ENCODE measurements around the gene HOXD8.

Gene HOXD8

GRCh38 chr2:176093898-176094249, 35.6 kb upstream of the HOXD8 start:
- CTCF ChIA-PET: interaction anchor here (0.6 to 0.8 kb wide), 4 partner anchors 14 to 1257 kb away, joined by 3 to 4 read pairs (median 3); no protein-coding TSS in a partner anchor

GRCh38 chr2:176094349-176094748, 35.2 kb upstream of the HOXD8 start:
- POLR2A ChIA-PET: interaction anchor here (0.6 to 6.7 kb wide), 3 partner anchors 11 to 94 kb away, joined by 3 to 75 read pairs (median 3); partner anchors contain the start of gene HOXD11

More at GRCh38 chr2:176093898-176094249, 35.6 kb upstream of the HOXD8 start:
- Histone ChIP-seq H3K4me3 (ENCODE audit: low read depth, low read length) (peak overlapping the region; percentile 55; the same call in 1 of the 2 replicates), H3K27ac (ENCODE audit: extremely low read depth, low read depth, low read length) (peak overlapping the region; percentile 84; the same call in 1 of the 2 replicates), H3K9me3 (ENCODE audit: control insufficient read depth, insufficient read depth, low read depth, low read length) (no peaks in the 10 kb centered on the region), H3K36me3 (ENCODE audit: control insufficient read depth in 2 of 2, insufficient read depth in 1 of 2, low read length in 2 of 2) (peaks cover 0 to 16% of the 10 kb centered on the region in 2 experiments; a peak in 1 of 3 replicates), H3K4me1 (ENCODE audit: control insufficient read depth, insufficient read depth, low read length) (peaks cover 6% of the 10 kb centered on the region)
- TF ChIP-seq FEZF1 (tag by site-specific recombination; IDR thresholded peaks at IDR 0.05): peak; percentile 18; the same call in 1 of the 2 replicates
- TF ChIP-seq KLF10 (tag by site-specific recombination; IDR thresholded peaks at IDR 0.05): no peak
- POLR2A ChIA-PET: interaction anchor here (0.6 to 6.7 kb wide), 3 partner anchors 12 to 93 kb away, joined by 3 to 75 read pairs (median 3); partner anchors contain the start of gene HOXD11

GRCh38 chr2:176095421-176095820, 34.1 kb upstream of the HOXD8 start:
- ChIA-PET POLR2A (interaction anchor here (6.7 kb wide), 1 partner anchor 10 kb away, joined by 75 read pairs; the partner anchor contains the start of gene HOXD11), CTCF (interaction anchor here (0.6 to 4.3 kb wide), 9 partner anchors 9 to 1957 kb away, joined by 3 to 33 read pairs (median 4); no protein-coding TSS in a partner anchor)
- Histone ChIP-seq H3K9me3 (ENCODE audit: control insufficient read depth, insufficient read depth, low read depth, low read length) (no peaks in the 10 kb centered on the region), H3K4me3 (ENCODE audit: low read depth, low read length) (no peak overlapping the region), H3K27ac (ENCODE audit: extremely low read depth, low read depth, low read length) (no peak overlapping the region), H3K36me3 (ENCODE audit: control insufficient read depth in 2 of 2, insufficient read depth in 1 of 2, low read length in 2 of 2) (peaks cover 0 to 16% of the 10 kb centered on the region in 2 experiments; a peak in 1 of 3 replicates), H3K4me1 (ENCODE audit: control insufficient read depth, insufficient read depth, low read length) (peaks cover 6% of the 10 kb centered on the region)
- TF ChIP-seq ZNF140 (tag by site-specific recombination; IDR thresholded peaks at IDR 0.05) (no peak), ZNF664 (tag by site-specific recombination; IDR thresholded peaks at IDR 0.05) (no peak), ZNF292 (tag by site-specific recombination; IDR thresholded peaks at IDR 0.05; ENCODE audit: borderline replicate concordance, low read depth) (no peak), ZNF24 (tag by site-specific recombination; IDR thresholded peaks at IDR 0.05) (no peak), ZSCAN16 (tag by site-specific recombination; IDR thresholded peaks at IDR 0.05) (no peak), ZNF639 (tag by site-specific recombination; IDR thresholded peaks at IDR 0.05) (no peak), ZNF768 (tag by site-specific recombination; IDR thresholded peaks at IDR 0.05) (no peak), SCRT1 (tag by site-specific recombination; IDR thresholded peaks at IDR 0.05; ENCODE audit: borderline replicate concordance) (no peak)

More at GRCh38 chr2:176094349-176094748, 35.2 kb upstream of the HOXD8 start:
- Histone ChIP-seq H3K9me3 (ENCODE audit: control insufficient read depth, insufficient read depth, low read depth, low read length) (no peaks in the 10 kb centered on the region), H3K36me3 (ENCODE audit: control insufficient read depth in 2 of 2, insufficient read depth in 1 of 2, low read length in 2 of 2) (peaks cover 0 to 16% of the 10 kb centered on the region in 2 experiments; a peak in 1 of 3 replicates), H3K4me1 (ENCODE audit: control insufficient read depth, insufficient read depth, low read length) (peaks cover 6% of the 10 kb centered on the region), H3K4me3 (ENCODE audit: low read depth, low read length) (no peak overlapping the region), H3K27ac (ENCODE audit: extremely low read depth, low read depth, low read length) (no peak overlapping the region)
- TF ChIP-seq ZSCAN4 (tag by site-specific recombination; IDR thresholded peaks at IDR 0.05) (peak; percentile 81), BCL6B (tag by site-specific recombination; IDR thresholded peaks at IDR 0.05) (no peak), ZNF558 (tag by site-specific recombination; IDR thresholded peaks at IDR 0.05) (no peak), TSHZ1 (tag by site-specific recombination; IDR thresholded peaks at IDR 0.05; ENCODE audit: borderline replicate concordance) (no peak), ZNF175 (tag by site-specific recombination; IDR thresholded peaks at IDR 0.05) (no peak)
- CTCF ChIA-PET: interaction anchor here (0.6 to 0.7 kb wide), 4 partner anchors 404 to 1257 kb away, joined by 3 read pairs; no protein-coding TSS in a partner anchor
